HG03025 (cell line): ENCODE results near the gene PDE4B.

Experiments used
- ATAC-seq: cut with Tn5 transposase; IDR thresholded peaks from one replicate; pipeline ENCODE4 v1.9.1; 2021; ENCODE audit warnings: mild to moderate bottlenecking, moderate library complexity; ENCODE audit not compliant: unreplicated experiment, low FRiP score

PDE4B gene

DNA sequence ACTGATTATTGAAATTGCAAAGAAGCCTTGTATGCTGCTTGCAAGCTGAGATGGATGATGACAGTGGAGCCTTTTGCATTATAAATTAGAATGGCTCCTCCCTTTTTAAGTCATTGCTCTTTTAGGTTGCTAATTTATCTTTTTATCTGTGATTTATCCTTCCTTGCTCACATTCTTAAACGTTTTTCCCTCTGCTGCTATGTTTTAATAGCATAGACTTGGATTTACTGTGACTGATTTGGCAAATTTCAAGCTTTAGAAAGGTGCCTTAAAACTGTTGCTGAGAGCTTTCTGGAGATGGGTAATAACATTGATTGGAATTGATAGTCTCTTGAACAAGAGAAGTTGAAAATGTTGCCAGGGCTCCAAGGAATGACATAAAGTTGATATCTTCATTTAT lies 427.8 kb downstream of the PDE4B start:
- ATAC-seq, result no peak

GRCh38 chr1:66223681-66224080 lies 431.0 kb downstream of the PDE4B start:
- no peak for ATAC-seq

- no peak for ATAC-seq
Measured at GRCh38 chr1:66226985-66227384, 434.3 kb downstream of the PDE4B start.

DNA sequence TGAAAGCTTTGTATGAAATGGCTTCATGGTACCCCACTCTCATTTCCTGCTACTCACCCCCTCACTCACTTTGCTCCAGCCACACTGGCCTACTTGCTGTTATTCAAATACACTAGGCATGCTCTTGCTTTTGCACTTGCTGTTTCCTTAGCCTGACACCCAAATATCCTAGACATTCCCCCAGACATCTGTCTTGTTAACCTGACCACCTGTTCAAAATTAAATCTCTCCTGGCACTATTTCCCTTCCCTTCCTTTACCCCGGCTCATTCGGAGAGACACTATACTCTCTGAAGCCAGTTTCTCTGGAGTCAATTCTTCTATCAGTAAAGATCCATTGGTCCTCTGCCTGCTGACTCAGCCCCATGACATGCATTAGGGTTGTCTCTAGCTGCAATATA lies 435.3 kb downstream of the PDE4B start:
- ATAC-seq, result no peak

DNA sequence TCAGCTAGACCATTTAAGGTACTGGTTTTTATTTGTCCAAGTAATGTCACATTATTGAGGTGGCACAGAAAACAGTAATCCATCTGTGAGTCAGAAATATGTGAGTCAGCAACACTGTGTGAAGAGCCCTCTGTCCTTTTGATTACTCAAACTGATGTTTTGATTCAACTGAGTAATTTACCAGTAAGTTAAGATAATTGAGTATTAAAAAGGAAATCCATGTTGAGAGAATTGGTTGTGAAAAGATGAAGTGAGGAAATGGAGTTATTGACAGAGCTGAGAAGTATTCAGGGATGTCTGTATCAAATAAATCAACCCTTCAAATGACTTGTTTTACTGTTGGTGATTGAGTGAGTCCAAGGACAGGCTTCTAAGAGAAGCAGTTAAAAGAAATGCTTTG lies 438.5 kb downstream of the PDE4B start:
- no peak for ATAC-seq

GRCh38 chr1:66231681-66232463 lies 439.2 kb downstream of the PDE4B start:
- no peak for ATAC-seq

- no peak for ATAC-seq
Measured at GRCh38 chr1:66237042-66237441, 444.3 kb downstream of the PDE4B start.

DNA sequence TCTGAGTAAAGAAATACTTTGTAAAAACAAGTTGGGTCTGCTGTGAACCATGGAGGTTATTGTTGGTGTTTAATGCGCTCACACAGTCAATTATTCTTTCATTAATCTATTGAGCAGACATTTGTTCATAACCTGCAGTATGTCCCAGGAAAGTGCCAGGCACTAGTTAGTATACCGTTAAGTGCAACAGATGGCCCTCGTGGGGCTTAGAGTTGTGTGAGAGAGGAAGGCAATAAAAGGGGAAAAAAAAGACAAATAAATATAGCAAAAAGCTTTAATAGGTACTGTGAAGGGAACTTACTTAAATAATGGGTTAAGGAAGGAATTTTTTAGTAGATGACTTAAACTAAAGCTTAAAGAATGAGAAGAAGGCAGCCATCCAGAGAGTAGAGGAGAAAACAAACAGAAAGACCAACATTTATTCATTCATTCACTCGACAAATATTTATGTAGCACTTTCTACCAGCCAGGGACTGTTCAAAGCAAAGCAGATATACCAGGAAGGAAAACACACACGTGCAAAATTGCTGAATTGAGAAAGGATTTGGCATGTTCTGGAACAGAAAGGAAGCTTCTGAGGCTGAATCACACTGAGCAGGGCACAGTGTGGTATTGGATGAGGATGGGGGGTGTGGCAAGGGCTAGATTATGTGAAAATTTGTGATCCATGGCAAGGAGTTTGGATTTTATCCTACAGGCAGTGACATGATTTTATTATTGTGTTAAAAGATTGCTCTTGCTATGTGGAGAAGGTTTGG lies 445.2 kb downstream of the PDE4B start:
- ATAC-seq, result no peak

GRCh38 chr1:66239834-66240233 lies 447.1 kb downstream of the PDE4B start:
- no peak for ATAC-seq

DNA sequence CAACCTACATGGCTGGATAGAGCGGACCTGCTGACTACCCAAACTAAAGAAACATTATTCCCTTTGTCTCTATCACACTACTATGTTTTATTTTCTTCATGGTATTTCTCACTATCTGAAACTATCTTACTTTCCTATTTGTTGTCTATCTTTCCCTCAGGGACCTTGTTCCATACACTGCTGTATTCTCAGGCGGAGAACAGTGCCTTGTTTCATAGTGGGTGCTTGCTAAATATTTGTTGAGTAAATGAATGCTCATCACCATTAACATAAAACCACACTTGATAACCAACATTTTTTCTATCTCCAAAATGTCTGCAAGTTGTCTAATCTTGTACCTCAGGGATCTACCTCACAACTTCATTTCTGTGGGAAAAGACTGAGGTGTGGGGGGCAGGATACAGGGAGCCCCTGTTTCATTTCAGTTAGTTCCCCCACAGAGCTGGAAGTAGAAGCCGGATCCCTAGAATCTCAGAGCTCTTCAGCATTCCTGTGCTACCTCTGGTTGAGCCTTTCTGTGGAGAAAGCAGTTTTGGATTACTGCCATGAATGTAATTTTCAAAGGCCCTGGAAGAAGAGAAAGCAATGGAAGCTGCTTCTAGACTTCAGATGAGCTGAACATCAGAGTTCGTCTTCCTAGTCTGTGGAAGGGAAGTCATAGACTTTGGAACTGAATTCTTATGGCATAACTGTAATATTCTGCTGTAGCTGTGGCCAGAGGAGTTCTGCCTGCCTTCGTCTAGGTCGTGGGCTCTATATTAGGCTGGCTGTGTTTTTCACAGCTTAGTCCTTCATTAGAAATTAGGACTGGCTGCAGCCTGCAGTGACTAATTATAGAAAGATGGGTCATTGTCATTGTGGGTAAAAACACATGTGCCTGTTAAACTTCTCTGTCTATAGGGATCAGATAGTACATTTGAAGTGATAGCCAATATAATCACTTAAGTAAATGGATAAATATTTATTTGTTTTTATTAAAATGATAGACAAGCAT lies 448.1 kb downstream of the PDE4B start:
- no peak for ATAC-seq

- no peak for ATAC-seq
Measured at GRCh38 chr1:66242646-66243547, 450.2 kb downstream of the PDE4B start.

DNA sequence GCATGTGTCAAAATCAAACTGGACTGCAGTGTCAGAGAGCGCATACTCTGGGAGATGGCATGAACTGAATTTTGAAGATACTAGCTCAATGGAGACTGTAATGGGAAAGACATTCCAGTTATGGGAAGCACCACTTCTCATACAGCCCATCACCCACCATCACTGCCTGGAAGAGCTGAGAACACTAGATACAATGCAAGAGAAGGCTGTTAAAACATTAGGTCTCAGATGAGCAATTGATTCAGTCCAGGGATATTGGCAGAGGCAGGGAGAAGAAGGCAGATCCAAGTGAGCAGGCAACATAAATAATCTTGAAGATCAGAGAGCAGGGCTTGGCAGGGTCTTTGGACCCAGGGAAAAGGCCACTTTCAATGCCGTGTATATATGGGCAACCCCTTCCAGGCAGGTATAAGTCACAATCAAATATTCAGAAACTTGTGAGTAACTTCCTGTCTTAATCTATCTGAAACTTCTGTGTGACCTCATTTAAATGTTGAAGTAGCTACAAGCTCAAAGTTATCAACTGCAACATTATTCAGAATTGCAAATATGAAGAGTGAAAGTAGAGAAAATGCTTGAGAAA lies 450.9 kb downstream of the PDE4B start:
- no peak for ATAC-seq

GRCh38 chr1:66244429-66244828 lies 451.7 kb downstream of the PDE4B start:
- no peak for ATAC-seq

- ATAC-seq, result no peak
Measured at GRCh38 chr1:66245691-66246090, 453.0 kb downstream of the PDE4B start.

DNA sequence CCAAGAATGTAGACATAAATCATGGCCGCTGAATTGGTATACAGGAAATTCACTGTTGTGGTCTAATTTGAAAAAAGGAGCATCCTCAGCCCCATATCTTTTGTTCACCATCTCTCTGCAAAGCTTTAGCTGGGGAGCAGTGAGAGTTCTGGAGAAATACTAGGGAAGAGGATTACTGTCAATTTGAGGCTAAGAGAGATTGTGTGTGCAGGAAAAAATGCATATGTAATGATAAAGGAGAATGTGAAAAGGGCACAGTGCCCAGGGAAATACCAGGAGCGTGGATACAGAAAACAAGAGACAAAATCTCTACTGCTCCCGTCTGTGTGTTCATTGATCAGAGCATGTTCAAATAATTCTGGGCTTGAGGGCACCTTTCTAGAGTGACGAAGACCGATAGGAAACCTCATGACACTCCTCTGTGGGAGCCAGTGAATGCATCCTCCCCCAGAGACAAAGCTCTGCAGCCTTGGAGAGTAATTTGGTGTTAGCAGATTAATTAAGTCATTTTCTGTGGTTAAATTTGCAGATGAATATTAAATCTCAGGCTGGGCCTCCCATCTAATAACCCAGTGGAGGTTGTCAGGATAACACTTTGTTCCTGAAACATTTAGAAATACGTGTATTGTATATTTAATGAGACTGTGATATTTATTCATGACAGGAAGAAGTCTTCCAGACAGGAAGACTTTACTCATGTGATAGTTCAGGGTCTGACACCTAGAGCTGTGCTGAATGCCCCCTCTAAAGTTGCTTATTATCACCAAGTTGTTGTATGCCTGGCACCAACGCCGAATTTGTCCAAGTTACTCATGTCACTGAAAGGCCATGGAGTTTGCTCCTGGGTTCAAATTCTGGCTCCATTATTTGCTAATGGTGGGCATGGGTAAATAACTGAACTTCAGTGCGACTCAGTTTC lies 453.9 kb downstream of the PDE4B start:
- ATAC-seq, result no peak

DNA sequence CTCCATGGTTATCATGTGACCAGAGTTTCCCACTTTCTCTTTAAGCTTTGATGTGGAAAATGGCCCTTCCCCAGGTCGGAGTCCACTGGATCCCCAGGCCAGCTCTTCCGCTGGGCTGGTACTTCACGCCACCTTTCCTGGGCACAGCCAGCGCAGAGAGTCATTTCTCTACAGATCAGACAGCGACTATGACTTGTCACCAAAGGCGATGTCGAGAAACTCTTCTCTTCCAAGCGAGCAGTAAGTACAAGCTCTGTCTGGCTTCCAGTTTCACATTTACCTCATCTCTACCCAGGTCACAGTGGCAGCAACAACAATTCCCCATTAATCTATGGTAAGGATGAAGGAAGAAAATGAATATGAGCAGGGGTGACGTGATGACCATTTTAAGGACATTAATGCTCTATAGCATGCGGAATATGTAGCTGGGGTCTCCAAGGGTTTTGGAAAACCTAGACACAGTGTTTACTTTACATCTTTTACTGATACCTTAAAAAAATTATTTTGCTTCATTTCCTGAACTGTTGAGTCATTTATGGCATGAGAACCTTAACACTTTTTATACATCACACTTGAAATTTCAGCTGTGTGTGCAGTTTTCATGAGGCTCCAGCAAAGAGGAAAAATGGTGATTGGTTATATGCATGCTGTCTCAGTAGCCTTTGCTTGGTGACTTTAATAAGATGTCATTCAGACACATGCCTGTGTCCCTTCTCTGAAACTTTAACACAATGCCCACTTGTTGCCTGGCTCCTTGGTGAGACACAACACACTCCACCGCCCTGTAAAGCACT lies 454.9 kb downstream of the PDE4B start:
- peak; percentile 81 for ATAC-seq

DNA sequence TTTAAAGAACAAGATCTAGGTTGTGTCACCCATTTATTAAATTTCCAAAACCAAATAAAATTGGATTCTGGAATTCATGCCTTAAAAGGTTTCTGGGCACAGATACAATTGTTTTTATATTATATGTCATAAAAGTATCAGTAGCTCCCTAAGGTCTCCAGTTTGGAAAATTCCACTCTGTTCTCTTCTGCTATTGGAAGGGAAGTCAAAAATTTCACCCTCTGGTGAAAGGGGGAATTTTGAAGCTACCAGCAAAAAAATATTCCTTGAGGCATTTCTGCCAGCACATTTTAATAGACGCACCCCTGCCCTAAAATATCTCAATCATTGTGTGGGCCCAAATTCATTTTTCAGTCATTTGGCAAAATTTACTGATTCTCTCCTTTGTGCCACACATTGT lies 455.6 kb downstream of the PDE4B start:
- no peak for ATAC-seq

- no peak for ATAC-seq
Measured at GRCh38 chr1:66248746-66249145, 456.1 kb downstream of the PDE4B start.
